ENCODE results near the gene CGB5. TPM values are rescaled to one million over a fixed set of nuclear protein-coding genes. Genes with fewer than 3 reads are reported as not detected.
A peak's percentile ranks its signal among the peaks of the same experiment; 100 is the strongest.

Gene CGB5
- polyA plus RNA-seq, 1 donor from 2014 or later: not detected

- Histone ChIP-seq H3K27ac (ENCODE audit: low read length) (no peak within 1 kb of the TSS), H3F3A (ENCODE audit: insufficient read depth, low read length, poor library complexity, severe bottlenecking) (no peaks in the 10 kb centered on the region), H3K9me2 (ENCODE audit: insufficient read depth, low read length) (no peaks in the 10 kb centered on the region), H3K4me2 (ENCODE audit: low read length) (no peak within 1 kb of the TSS), H3K79me2 (replicated peaks; ENCODE audit: insufficient read depth, low read length) (no peaks in the 10 kb centered on the region), H4K20me1 (ENCODE audit: insufficient read depth) (no peaks in the 10 kb centered on the region), H3K9me3 (ENCODE audit: low read length) (no peaks in the 10 kb centered on the region), H3K9ac (ENCODE audit: low read length) (no peak within 1 kb of the TSS), H2AFZ (ENCODE audit: low read depth, low read length) (no peak within 1 kb of the TSS), H3K36me3 (ENCODE audit: insufficient read depth, low read length) (no peaks in the 10 kb centered on the region), H3K27me3 (ENCODE audit: insufficient read depth, low read depth, low read length) (peaks cover 32% of the 10 kb centered on the region), H3K4me3 (ENCODE audit: low read length) (peak within 1 kb of the TSS; percentile 58)
- TF ChIP-seq EZH2 (IDR thresholded peaks at IDR 0.05; ENCODE audit: borderline replicate concordance, insufficient read depth, low read length, poor library complexity, severe bottlenecking) (no peak), RAD21 (conservative IDR thresholded peaks at IDR 0.05) (no peak), POLR2AphosphoS5 (IDR thresholded peaks at IDR 0.05) (no peak), TAF1 (IDR thresholded peaks at IDR 0.05; ENCODE audit: low read depth) (no peak), CTCF (IDR thresholded peaks at IDR 0.05; ENCODE audit: poor library complexity, severe bottlenecking) (no peak), EP300 (conservative IDR thresholded peaks at IDR 0.05; ENCODE audit: poor library complexity, severe bottlenecking) (no peak), SMC3 (conservative IDR thresholded peaks at IDR 0.05; ENCODE audit: poor library complexity) (no peak), MXI1 (conservative IDR thresholded peaks at IDR 0.05; ENCODE audit: poor library complexity, severe bottlenecking) (no peak), REST (IDR thresholded peaks at IDR 0.05; ENCODE audit: borderline replicate concordance) (no peak)
These were observed 14.1 kb downstream of the CGB5 start, which contains the start of gene CGB7 for GRCh38 chr19:49057636-49058234. CGB7 (minus strand) TSS chr19:49057749; CDS start chr19:49055375, 2,374 bp downstream.

- H3K36me3 ChIP-seq (ENCODE audit: insufficient read depth, low read length): no peaks in the 10 kb centered on the region
- peaks cover 32% of the 10 kb centered on the region for H3K27me3 ChIP-seq (ENCODE audit: insufficient read depth, low read depth, low read length)
- no peaks in the 10 kb centered on the region for H3K9me2 ChIP-seq (ENCODE audit: insufficient read depth, low read length)
- H3F3A ChIP-seq (ENCODE audit: insufficient read depth, low read length, poor library complexity, severe bottlenecking): no peaks in the 10 kb centered on the region
- no peak overlapping the region for H3K4me2 ChIP-seq (ENCODE audit: low read length)
- H3K9ac ChIP-seq (ENCODE audit: low read length): no peak overlapping the region
- H4K20me1 ChIP-seq (ENCODE audit: insufficient read depth): no peaks in the 10 kb centered on the region
- H2AFZ ChIP-seq (ENCODE audit: low read depth, low read length): no peak overlapping the region
- no peak overlapping the region for H3K27ac ChIP-seq (ENCODE audit: low read length)
- no peak overlapping the region for H3K4me3 ChIP-seq (ENCODE audit: low read length)
- TF ChIP-seq RAD21 (conservative IDR thresholded peaks at IDR 0.05) (no peak), SMC3 (conservative IDR thresholded peaks at IDR 0.05; ENCODE audit: poor library complexity) (no peak), MXI1 (conservative IDR thresholded peaks at IDR 0.05; ENCODE audit: poor library complexity, severe bottlenecking) (no peak), REST (IDR thresholded peaks at IDR 0.05; ENCODE audit: borderline replicate concordance) (no peak), EP300 (conservative IDR thresholded peaks at IDR 0.05; ENCODE audit: poor library complexity, severe bottlenecking) (no peak), EZH2 (IDR thresholded peaks at IDR 0.05; ENCODE audit: borderline replicate concordance, insufficient read depth, low read length, poor library complexity, severe bottlenecking) (no peak), POLR2AphosphoS5 (IDR thresholded peaks at IDR 0.05) (no peak), TAF1 (IDR thresholded peaks at IDR 0.05; ENCODE audit: low read depth) (no peak), CTCF (IDR thresholded peaks at IDR 0.05; ENCODE audit: poor library complexity, severe bottlenecking) (no peak)
- H3K79me2 ChIP-seq (replicated peaks; ENCODE audit: insufficient read depth, low read length): no peaks in the 10 kb centered on the region
- no peaks in the 10 kb centered on the region for H3K9me3 ChIP-seq (ENCODE audit: low read length)
These were observed 14.9 kb downstream of the CGB5 start for GRCh38 chr19:49058562-49058961.

Data from neural cell (in vitro differentiated cells).